Hepatocyte (in vitro differentiated cells): ENCODE results near the gene C12orf56. TPM values are rescaled to one million over a fixed set of nuclear protein-coding genes. Genes with fewer than 3 reads are reported as not detected.

Source experiments
- DNase-seq: peaks from one replicate; pipeline ENCODE4 v3.0.0-alpha.2; 2016; ENCODE audit warnings: low spot score
- H2AFZ ChIP-seq: fragments of 200-600 bp; sonication (generic); 2 replicates; pipeline ENCODE4 v1.6.0; 2016; ENCODE audit warnings: antibody characterized with exemption, mild to moderate bottlenecking
- H3K27ac ChIP-seq: fragments of 200-600 bp; sonication (generic); 2 replicates; pipeline ENCODE4 v1.5.1; 2016; ENCODE audit warnings: mild to moderate bottlenecking
- H3K27me3 ChIP-seq: fragments of 200-600 bp; sonication (generic); 2 replicates; pipeline ENCODE4 v1.6.1; 2016
- H3K36me3 ChIP-seq: fragments of 200-600 bp; sonication (generic); replicated peaks from 2 replicates; pipeline ENCODE4 v1.5.1; 2016; ENCODE audit warnings: low read depth; ENCODE audit not compliant: insufficient read depth
- H3K4me1 ChIP-seq: fragments of 200-600 bp; sonication (generic); 2 replicates; pipeline ENCODE4 v1.5.1; 2016; ENCODE audit warnings: mild to moderate bottlenecking, moderate library complexity; ENCODE audit not compliant: insufficient read depth
- H3K4me2 ChIP-seq: fragments of 200-600 bp; sonication (generic); 2 replicates; pipeline ENCODE4 v1.6.0; 2016
- H3K4me3 ChIP-seq: fragments of 200-600 bp; sonication (generic); 2 replicates; pipeline ENCODE4 v1.5.1; 2016; ENCODE audit warnings: mild to moderate bottlenecking
- H3K79me2 ChIP-seq: fragments of 200-600 bp; sonication (generic); 2 replicates; pipeline ENCODE4 v1.6.0; 2017; ENCODE audit warnings: mild to moderate bottlenecking
- H3K9me2 ChIP-seq: fragments of 200-600 bp; sonication (generic); replicated peaks from 2 replicates; pipeline ENCODE4 v1.6.0; 2017; ENCODE audit warnings: mild to moderate bottlenecking; ENCODE audit not compliant: insufficient read depth
- H3K9me3 ChIP-seq: fragments of 200-600 bp; sonication (generic); 2 replicates; pipeline ENCODE4 v1.5.1; 2016; ENCODE audit warnings: low read depth, mild to moderate bottlenecking
- H4K20me1 ChIP-seq: fragments of 200-600 bp; sonication (generic); 2 replicates; pipeline ENCODE4 v1.6.0; 2016; ENCODE audit warnings: mild to moderate bottlenecking; ENCODE audit not compliant: insufficient read depth, poor library complexity, severe bottlenecking
- CTCF ChIP-seq: fragments of 200-600 bp; sonication (generic); IDR thresholded peaks from 2 replicates; pipeline ENCODE4 v1.5.1; 2016; ENCODE audit warnings: antibody characterized with exemption, mild to moderate bottlenecking; ENCODE audit not compliant: poor library complexity
- EZH2 ChIP-seq: fragments of 200-600 bp; sonication (generic); IDR thresholded peaks from 2 replicates; pipeline ENCODE4 v1.6.1; 2016; ENCODE audit warnings: antibody characterized with exemption, mild to moderate bottlenecking, borderline replicate concordance
- EZH2phosphoT487 ChIP-seq: fragments of 200-600 bp; sonication (generic); IDR thresholded peaks from one replicate; pipeline ENCODE4 v1.6.1; 2018; ENCODE audit warnings: antibody characterized with exemption, mild to moderate bottlenecking, low read depth, moderate library complexity; ENCODE audit not compliant: unreplicated experiment, severe bottlenecking
- WGBS: methylation state at CpG from one replicate; pipeline ENCODE4 v1.1.6; 2016; ENCODE audit warnings: low lambda C conversion rate; ENCODE audit errors: missing lambda C conversion rate; 5-methylcytosine and 5-hydroxymethylcytosine counted together
- polyA plus RNA-seq: library from polyadenylated mRNA; unstranded; fragments of >200 nt; fragmentation: Nextera tagmentation; extraction: Ambion mirVana; gene quantifications from 2 replicates; pipeline ENCODE4 v1.2.1, GENCODE V29; 2016
- total RNA-seq: library from RNA; depleted of rRNA; stranded (reverse); fragments of >200 nt; gene quantifications from 2 replicates; pipeline ENCODE4 v1.2.3, GENCODE V29; 2014

The C12orf56 gene
- total and polyA plus RNA-seq, 2 experiments from 2014 or later = 0.20 to 1.4 TPM

- no peak overlapping the region for H3K4me3 ChIP-seq
- peak; percentile 23 for DNase-seq
- TF ChIP-seq EZH2phosphoT487 (no peak), CTCF (no peak), EZH2 (no peak)
- no peak overlapping the region for H3K27ac ChIP-seq
- H2AFZ ChIP-seq = no peak overlapping the region
- WGBS = 88% methylated on average over 6 of the region's 6 CpGs
- peaks cover 5% of the 10 kb centered on the region for H3K27me3 ChIP-seq
- no peaks in the 10 kb centered on the region for H3K9me3 ChIP-seq
- no peaks in the 10 kb centered on the region for H3K36me3 ChIP-seq
- H3K9me2 ChIP-seq = no peaks in the 10 kb centered on the region
- no peak overlapping the region for H3K4me2 ChIP-seq
- H3K79me2 ChIP-seq = no peaks in the 10 kb centered on the region
- H4K20me1 ChIP-seq = no peaks in the 10 kb centered on the region
- H3K4me1 ChIP-seq = no peaks in the 10 kb centered on the region
These were observed 3.3 kb downstream of the C12orf56 start for GRCh38 chr12:64387197-64387816.

- Histone ChIP-seq H4K20me1 (no peaks in the 10 kb centered on the region), H3K79me2 (no peaks in the 10 kb centered on the region), H3K9me3 (no peaks in the 10 kb centered on the region), H3K27ac (no peak overlapping the region), H3K27me3 (peaks cover 5% of the 10 kb centered on the region), H3K4me1 (no peaks in the 10 kb centered on the region), H2AFZ (no peak overlapping the region), H3K4me2 (no peak overlapping the region), H3K36me3 (no peaks in the 10 kb centered on the region), H3K4me3 (no peak overlapping the region), H3K9me2 (no peaks in the 10 kb centered on the region)
- DNase-seq = no peak
- TF ChIP-seq CTCF (no peak), EZH2 (no peak), EZH2phosphoT487 (no peak)
- 81% methylated on average over 2 of the region's 2 CpGs for WGBS
These were observed 5.1 kb downstream of the C12orf56 start for GRCh38 chr12:64385468-64385867.

- H3K27ac ChIP-seq = no peak overlapping the region
- WGBS = 91% methylated on average over 3 of the region's 3 CpGs
- H3K79me2 ChIP-seq = no peaks in the 10 kb centered on the region
- no peak overlapping the region for H2AFZ ChIP-seq
- no peaks in the 10 kb centered on the region for H3K4me1 ChIP-seq
- no peaks in the 10 kb centered on the region for H4K20me1 ChIP-seq
- no peak overlapping the region for H3K4me2 ChIP-seq
- H3K9me2 ChIP-seq = no peaks in the 10 kb centered on the region
- DNase-seq = no peak
- H3K4me3 ChIP-seq = no peak overlapping the region
- peaks cover 5% of the 10 kb centered on the region for H3K27me3 ChIP-seq
- no peaks in the 10 kb centered on the region for H3K9me3 ChIP-seq
- H3K36me3 ChIP-seq = no peaks in the 10 kb centered on the region
- TF ChIP-seq EZH2phosphoT487 = no peak
- no peak for TF ChIP-seq CTCF
- TF ChIP-seq EZH2 = no peak
These were observed 5.5 kb downstream of the C12orf56 start for GRCh38 chr12:64385019-64385418.
